ENCODE data around the gene NAT9.
A peak's percentile ranks its signal among the peaks of the same experiment; 100 is the strongest.

Gene NAT9

DNA sequence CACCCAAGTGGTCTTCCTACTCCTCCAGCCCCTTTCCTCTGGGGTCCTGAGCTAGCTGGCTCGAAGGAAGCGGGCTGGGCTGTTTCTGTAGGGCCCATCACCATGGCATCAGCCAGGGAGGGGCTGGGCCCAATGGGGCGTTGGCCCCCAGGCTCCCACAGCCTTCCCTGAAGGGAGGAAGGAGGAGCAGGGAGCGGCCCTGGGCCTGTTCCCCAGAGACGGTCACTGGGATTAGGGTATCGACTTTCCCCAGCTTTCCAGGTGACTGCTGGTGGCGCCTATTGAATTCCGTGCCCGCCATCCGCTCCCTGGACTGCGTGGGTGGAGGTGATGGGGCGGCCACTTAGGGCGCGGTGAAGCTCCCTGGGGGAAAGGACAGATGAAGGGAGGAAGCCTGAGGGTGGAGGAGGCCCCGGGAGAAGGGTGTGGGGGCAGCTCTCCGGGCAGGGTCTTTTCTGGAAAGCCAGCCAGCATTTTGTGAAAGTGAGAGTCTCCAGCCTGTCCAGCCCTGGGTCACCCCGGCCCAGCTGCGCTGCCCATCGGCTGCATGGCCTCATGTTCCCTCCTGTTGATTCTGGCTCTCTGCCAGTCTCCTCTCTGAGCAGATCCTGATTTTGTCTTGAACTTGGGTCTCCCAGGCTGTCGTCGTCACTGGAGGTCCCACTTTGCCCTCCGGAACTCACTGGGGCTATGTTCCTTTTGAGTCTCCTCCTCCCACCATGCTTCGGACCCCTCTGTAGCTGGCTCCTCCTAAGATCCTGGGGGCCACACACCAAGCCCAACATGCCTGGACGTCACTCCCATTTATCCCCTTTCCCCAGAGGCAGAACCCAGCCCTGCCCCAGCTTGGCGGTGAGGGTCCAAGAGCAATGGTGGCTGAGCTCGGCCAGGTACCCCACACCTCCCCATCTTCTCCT is 18.0 kb downstream of the NAT9 start:
- no peaks in the 10 kb centered on the region for H3K27me3 ChIP-seq (ENCODE audit: low read depth, low read length)
- H3K9me3 ChIP-seq (ENCODE audit: control insufficient read depth in 1 of 2, low read length in 2 of 2) = no peaks in the 10 kb centered on the region
- peak overlapping the region in 1 of 2 donors; percentile 9 for H3K4me3 ChIP-seq (ENCODE audit: low read depth in 1 of 2, low read length in 2 of 2)
- H3K36me3 ChIP-seq (ENCODE audit: control insufficient read depth in 1 of 2, insufficient read depth in 2 of 2, low read length in 2 of 2) = no peaks in the 10 kb centered on the region
- H3K27ac ChIP-seq (ENCODE audit: low read length) = peak overlapping the region; percentile 45
- peaks cover 24 to 30% of the 10 kb centered on the region in 2 donors for H3K4me1 ChIP-seq (ENCODE audit: control insufficient read depth in 1 of 2, insufficient read depth in 2 of 2, low read length in 2 of 2)

DNA sequence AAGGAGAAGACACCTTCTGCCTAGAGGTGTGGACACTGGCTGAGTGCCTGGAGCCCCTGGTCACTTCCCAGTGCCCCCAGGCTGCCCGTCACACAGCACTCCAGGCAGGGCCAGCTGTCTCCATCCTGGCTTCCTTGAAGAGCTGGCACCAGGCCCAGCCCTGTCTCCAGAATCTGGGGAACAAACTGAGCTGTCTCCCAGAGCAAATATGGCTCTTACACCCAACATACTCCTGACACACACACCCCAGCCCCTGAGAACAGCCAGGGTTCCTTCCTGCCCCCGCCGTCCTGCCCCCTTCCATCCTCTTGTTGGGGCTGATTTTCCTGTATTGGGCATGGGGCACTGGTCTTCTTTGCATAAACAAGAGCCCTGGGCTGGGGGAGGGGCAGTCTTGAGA is 18.6 kb downstream of the NAT9 start:
- H3K27me3 ChIP-seq (ENCODE audit: low read depth, low read length) = no peaks in the 10 kb centered on the region
- H3K9me3 ChIP-seq (ENCODE audit: control insufficient read depth in 1 of 2, low read length in 2 of 2) = no peaks in the 10 kb centered on the region
- H3K4me1 ChIP-seq (ENCODE audit: control insufficient read depth in 1 of 2, insufficient read depth in 2 of 2, low read length in 2 of 2) = peaks cover 24 to 27% of the 10 kb centered on the region in 2 donors
- no peak overlapping the region for H3K4me3 ChIP-seq (ENCODE audit: low read depth in 1 of 2, low read length in 2 of 2)
- H3K27ac ChIP-seq (ENCODE audit: low read length) = peak overlapping the region; percentile 45
- no peaks in the 10 kb centered on the region for H3K36me3 ChIP-seq (ENCODE audit: control insufficient read depth in 1 of 2, insufficient read depth in 2 of 2, low read length in 2 of 2)

DNA sequence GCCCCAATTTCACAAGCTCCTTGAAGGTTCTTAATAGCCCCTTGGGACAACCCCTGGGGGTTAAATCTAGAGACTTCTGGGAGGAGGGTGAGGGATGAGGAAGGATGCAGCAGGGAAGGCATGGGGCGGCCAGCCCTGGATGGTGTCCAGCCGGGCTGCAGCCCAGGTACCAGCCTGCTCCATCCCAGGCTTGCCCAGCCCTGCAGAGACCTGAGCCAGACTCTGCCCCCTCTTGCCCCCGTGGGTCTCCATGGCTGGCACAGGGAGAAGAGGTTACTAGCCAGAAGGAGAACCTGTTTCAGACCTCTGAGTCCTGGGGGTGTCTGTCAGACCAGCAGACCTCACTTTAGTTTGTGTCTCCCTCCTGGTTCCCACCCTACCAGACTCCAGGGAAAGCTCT is 19.3 kb downstream of the NAT9 start:
- H3K4me3 ChIP-seq (ENCODE audit: low read depth in 1 of 2, low read length in 2 of 2) = no peak overlapping the region
- no peaks in the 10 kb centered on the region for H3K36me3 ChIP-seq (ENCODE audit: control insufficient read depth in 1 of 2, insufficient read depth in 2 of 2, low read length in 2 of 2)
- H3K27ac ChIP-seq (ENCODE audit: low read length) = no peak overlapping the region
- H3K4me1 ChIP-seq (ENCODE audit: control insufficient read depth in 1 of 2, insufficient read depth in 2 of 2, low read length in 2 of 2) = peaks cover 24 to 27% of the 10 kb centered on the region in 2 donors
- H3K27me3 ChIP-seq (ENCODE audit: low read depth, low read length) = no peaks in the 10 kb centered on the region
- H3K9me3 ChIP-seq (ENCODE audit: control insufficient read depth in 1 of 2, low read length in 2 of 2) = no peaks in the 10 kb centered on the region

DNA sequence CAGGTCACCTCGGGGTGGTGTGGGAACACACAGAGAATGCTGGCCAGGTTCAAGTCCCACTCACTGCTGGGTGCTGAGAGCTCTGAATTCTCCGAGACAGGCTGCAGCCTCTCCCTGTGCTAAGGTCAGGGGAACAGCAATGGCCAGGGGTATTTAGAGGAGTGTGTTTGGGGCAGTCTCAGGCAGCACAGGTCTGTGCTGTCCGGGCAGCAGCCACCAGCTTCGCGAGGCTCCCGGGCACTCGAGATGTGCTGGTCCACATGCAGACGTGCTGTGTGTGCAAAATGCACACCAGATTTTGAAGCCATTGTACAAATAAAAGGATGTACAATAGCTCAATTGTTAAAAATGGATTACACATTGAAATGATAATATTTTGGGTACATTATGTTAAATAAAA is 20.6 kb downstream of the NAT9 start:
- no peaks in the 10 kb centered on the region for H3K9me3 ChIP-seq (ENCODE audit: control insufficient read depth in 1 of 2, low read length in 2 of 2)
- H3K4me3 ChIP-seq (ENCODE audit: low read depth in 1 of 2, low read length in 2 of 2) = no peak overlapping the region
- H3K36me3 ChIP-seq (ENCODE audit: control insufficient read depth in 1 of 2, insufficient read depth in 2 of 2, low read length in 2 of 2) = no peaks in the 10 kb centered on the region
- no peak overlapping the region for H3K27ac ChIP-seq (ENCODE audit: low read length)
- H3K27me3 ChIP-seq (ENCODE audit: low read depth, low read length) = no peaks in the 10 kb centered on the region
- H3K4me1 ChIP-seq (ENCODE audit: control insufficient read depth in 1 of 2, insufficient read depth in 2 of 2, low read length in 2 of 2) = peaks cover 24 to 25% of the 10 kb centered on the region in 2 donors

DNA sequence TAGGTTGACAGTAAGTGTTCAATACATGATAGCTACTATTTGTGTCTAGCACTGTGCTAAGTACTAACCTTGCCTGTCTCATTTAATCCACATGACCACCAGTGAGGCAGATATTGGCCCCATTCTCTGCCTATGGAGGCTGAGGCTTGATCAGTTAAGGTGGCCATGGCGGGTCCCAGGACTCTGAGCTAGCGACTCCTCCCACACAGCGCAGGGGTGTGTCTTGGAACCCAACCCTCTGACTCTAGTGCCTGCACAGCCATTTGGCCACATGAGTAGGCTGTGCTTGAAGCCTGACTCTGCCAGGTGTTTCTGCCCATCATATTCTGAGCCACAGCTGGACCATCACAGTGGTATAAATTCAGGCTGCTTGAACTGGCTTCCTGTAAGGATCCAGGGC is 21.3 kb downstream of the NAT9 start:
- H3K27me3 ChIP-seq (ENCODE audit: low read depth, low read length) = no peaks in the 10 kb centered on the region
- H3K27ac ChIP-seq (ENCODE audit: low read length) = no peak overlapping the region
- H3K36me3 ChIP-seq (ENCODE audit: control insufficient read depth in 1 of 2, insufficient read depth in 2 of 2, low read length in 2 of 2) = no peaks in the 10 kb centered on the region
- H3K9me3 ChIP-seq (ENCODE audit: control insufficient read depth in 1 of 2, low read length in 2 of 2) = no peaks in the 10 kb centered on the region
- no peak overlapping the region for H3K4me3 ChIP-seq (ENCODE audit: low read depth in 1 of 2, low read length in 2 of 2)
- peaks cover 22 to 28% of the 10 kb centered on the region in 2 donors for H3K4me1 ChIP-seq (ENCODE audit: control insufficient read depth in 1 of 2, insufficient read depth in 2 of 2, low read length in 2 of 2)

DNA sequence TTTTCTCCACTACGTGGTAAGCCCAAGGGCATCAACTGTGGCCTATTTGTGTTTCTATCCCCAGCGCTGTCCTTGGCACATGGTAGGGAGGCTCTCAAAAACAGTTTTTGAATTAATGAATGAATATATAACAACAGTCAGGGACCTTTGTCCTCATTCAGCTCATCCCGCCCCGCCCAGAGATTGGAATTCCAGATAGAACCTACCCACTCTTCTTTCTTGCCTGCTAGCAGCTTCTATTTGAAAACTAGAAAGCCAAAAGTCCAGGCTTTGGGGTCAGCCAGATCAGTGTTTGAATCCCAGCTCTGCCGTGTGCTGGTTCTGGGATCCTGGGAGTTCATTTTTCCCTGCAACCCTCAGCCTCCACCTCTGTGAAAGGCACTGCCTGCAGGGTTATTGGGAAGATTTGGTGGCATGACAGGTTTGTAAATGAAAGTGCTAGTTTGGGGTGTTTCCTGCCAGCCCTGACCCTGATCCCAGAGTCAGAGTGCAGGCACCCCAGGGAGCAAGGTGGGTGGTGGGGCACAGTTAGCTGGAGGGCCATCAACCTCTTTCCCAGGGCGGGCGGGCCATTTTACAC is 23.2 kb downstream of the NAT9 start:
- Histone ChIP-seq H3K27me3 (ENCODE audit: low read depth, low read length) (no peaks in the 10 kb centered on the region), H3K9me3 (ENCODE audit: control insufficient read depth in 1 of 2, low read length in 2 of 2) (no peaks in the 10 kb centered on the region), H3K4me1 (ENCODE audit: control insufficient read depth in 1 of 2, insufficient read depth in 2 of 2, low read length in 2 of 2) (peaks cover 4 to 30% of the 10 kb centered on the region in 2 donors), H3K36me3 (ENCODE audit: control insufficient read depth in 1 of 2, insufficient read depth in 2 of 2, low read length in 2 of 2) (no peaks in the 10 kb centered on the region), H3K4me3 (ENCODE audit: low read depth in 1 of 2, low read length in 2 of 2) (no peak overlapping the region), H3K27ac (ENCODE audit: low read length) (no peak overlapping the region)

DNA sequence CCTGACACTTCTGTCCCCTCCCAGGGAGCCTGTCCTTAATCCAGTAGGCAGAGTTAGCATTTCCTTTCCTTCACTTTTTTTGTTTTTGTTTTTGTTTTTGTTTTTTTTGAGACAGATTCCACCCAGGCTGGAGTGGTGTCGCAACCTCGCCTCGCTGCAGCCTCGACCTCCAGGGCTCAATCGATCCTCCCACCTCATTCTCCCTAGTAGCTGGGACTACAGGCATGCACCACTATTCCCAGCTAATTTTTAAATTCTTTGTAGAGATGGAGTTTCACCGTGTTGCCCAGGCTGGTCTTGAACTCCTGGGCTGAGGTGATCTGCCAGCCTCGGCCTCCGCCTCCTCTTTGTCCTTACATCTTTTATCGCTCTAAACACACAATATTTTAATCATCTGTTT is 23.7 kb downstream of the NAT9 start:
- Histone ChIP-seq H3K36me3 (ENCODE audit: control insufficient read depth in 1 of 2, insufficient read depth in 2 of 2, low read length in 2 of 2) (no peaks in the 10 kb centered on the region), H3K27ac (ENCODE audit: low read length) (no peak overlapping the region), H3K27me3 (ENCODE audit: low read depth, low read length) (no peaks in the 10 kb centered on the region), H3K4me1 (ENCODE audit: control insufficient read depth in 1 of 2, insufficient read depth in 2 of 2, low read length in 2 of 2) (peaks cover 3 to 30% of the 10 kb centered on the region in 2 donors), H3K9me3 (ENCODE audit: control insufficient read depth in 1 of 2, low read length in 2 of 2) (no peaks in the 10 kb centered on the region), H3K4me3 (ENCODE audit: low read depth in 1 of 2, low read length in 2 of 2) (no peak overlapping the region)

DNA sequence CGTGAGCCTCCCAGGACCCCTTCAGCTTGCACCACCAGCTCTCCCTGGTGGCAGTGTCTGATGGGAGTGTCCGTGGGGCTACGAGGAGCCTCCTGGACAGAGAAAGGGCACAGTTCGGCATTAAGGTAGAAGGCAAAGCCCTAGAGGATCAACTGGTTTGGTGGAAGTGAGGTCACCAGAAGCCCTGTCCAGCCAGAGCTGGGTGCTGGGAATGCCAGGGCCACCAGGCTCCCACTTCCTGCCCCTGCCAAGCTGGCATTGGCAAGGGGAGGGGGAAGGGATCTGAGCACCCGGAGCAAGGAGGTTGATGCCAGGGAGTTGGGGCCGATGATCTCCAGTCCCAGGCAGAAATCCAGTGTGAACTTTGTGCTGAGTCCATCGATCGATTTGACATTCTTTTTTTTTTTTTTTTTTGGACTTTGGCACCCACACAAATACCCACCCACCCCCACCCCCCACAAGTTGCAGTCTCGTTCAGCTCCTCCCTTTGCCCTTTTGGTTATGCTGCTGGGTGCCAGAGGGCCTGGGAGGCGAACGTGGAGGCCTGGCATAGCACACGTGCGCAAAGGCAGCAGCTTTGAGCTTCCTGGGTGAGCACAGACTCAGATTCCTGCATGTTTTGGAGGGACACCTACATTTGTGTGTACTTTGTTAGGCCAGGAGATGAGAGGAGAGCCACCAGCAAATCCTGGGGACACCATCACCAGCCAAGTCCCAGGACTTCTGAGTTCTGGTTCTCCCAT is 25.6 kb downstream of the NAT9 start:
- H3K27me3 ChIP-seq (ENCODE audit: low read depth, low read length) = no peaks in the 10 kb centered on the region
- H3K4me1 ChIP-seq (ENCODE audit: control insufficient read depth in 1 of 2, insufficient read depth in 2 of 2, low read length in 2 of 2) = peaks cover 4 to 28% of the 10 kb centered on the region in 2 donors
- peak overlapping the region; percentile 64 to 92 for H3K4me3 ChIP-seq (ENCODE audit: low read depth in 1 of 2, low read length in 2 of 2)
- no peaks in the 10 kb centered on the region for H3K36me3 ChIP-seq (ENCODE audit: control insufficient read depth in 1 of 2, insufficient read depth in 2 of 2, low read length in 2 of 2)
- peak overlapping the region; percentile 87 for H3K27ac ChIP-seq (ENCODE audit: low read length)
- no peaks in the 10 kb centered on the region for H3K9me3 ChIP-seq (ENCODE audit: control insufficient read depth in 1 of 2, low read length in 2 of 2)

DNA sequence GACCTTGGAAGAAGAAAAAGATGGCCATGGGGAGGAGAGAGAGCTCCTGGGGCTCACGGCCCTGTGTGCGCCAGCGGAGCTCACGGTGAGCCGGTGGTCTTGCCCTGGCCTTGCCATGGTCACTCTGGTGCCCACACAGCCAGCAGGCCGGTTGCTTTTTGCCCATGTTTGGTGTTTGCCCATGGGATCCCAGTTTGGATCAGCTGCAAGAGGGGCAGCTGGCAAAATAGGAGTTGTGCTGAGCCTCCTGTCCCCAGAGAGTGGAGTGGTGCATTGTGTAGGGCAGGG is 26.2 kb downstream of the NAT9 start:
- Histone ChIP-seq H3K36me3 (ENCODE audit: control insufficient read depth in 1 of 2, insufficient read depth in 2 of 2, low read length in 2 of 2) (no peaks in the 10 kb centered on the region), H3K4me3 (ENCODE audit: low read depth in 1 of 2, low read length in 2 of 2) (peak overlapping the region; percentile 64 to 92), H3K27me3 (ENCODE audit: low read depth, low read length) (no peaks in the 10 kb centered on the region), H3K4me1 (ENCODE audit: control insufficient read depth in 1 of 2, insufficient read depth in 2 of 2, low read length in 2 of 2) (peaks cover 4 to 30% of the 10 kb centered on the region in 2 donors), H3K9me3 (ENCODE audit: control insufficient read depth in 1 of 2, low read length in 2 of 2) (no peaks in the 10 kb centered on the region), H3K27ac (ENCODE audit: low read length) (peak overlapping the region; percentile 87)

DNA sequence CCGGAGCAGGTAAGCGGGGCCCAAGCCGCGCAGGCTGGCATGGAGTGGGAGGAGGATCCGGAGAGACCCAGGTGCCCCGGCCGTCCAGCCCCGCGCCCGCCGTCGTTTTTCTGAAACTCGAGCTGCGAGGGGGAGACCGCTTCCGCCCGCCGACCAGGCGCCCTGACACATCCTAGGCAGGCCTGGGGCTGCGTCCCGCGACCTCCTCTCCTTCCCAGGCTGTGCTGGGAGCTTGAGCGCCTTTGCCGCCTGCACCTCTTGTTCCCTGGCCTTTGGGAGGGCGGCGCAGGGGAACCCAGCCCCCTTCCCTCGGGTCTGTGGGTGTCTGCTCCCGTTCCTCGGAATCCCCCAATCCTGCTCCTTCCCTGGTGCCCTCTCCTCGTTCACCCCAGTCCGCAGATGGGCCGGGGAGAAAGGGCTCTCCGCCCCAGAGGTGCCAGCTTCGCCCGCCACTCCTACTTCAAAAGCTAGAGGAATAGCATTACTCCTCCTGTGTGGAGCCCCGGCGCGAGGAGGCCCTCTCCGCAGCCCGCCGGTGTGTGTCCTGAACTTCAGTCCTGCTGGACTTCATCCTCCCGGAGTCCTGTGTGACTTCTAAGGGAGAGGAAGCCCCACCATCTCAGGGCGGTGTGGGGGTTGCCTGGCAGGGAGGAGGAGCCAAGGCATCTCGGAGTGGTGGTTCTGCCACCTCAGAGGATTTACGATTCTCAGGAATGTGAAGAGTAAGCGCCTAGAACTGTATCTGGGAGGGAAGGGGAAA is 26.7 kb downstream of the NAT9 start:
- Histone ChIP-seq H3K27ac (ENCODE audit: low read length) (peak overlapping the region; percentile 87), H3K36me3 (ENCODE audit: control insufficient read depth in 1 of 2, insufficient read depth in 2 of 2, low read length in 2 of 2) (no peaks in the 10 kb centered on the region), H3K27me3 (ENCODE audit: low read depth, low read length) (no peaks in the 10 kb centered on the region), H3K4me1 (ENCODE audit: control insufficient read depth in 1 of 2, insufficient read depth in 2 of 2, low read length in 2 of 2) (peaks cover 4 to 34% of the 10 kb centered on the region in 2 donors), H3K9me3 (ENCODE audit: control insufficient read depth in 1 of 2, low read length in 2 of 2) (no peaks in the 10 kb centered on the region), H3K4me3 (ENCODE audit: low read depth in 1 of 2, low read length in 2 of 2) (peak overlapping the region; percentile 64 to 92)

Data from muscle layer of duodenum (tissue), 2 donors.